Inflammatory macrophage treated with lipopolysaccharide for 1 hour (primary cell): Measurements from ENCODE around the gene SSBP2.
A peak's percentile ranks its signal among the peaks of the same experiment; 100 is the strongest.

Source experiments
- DNase-seq, 2 donors: peaks; one replicate each; pipeline ENCODE4 v3.0.0-alpha.2; 2020 to 2022

SSBP2 gene

DNA sequence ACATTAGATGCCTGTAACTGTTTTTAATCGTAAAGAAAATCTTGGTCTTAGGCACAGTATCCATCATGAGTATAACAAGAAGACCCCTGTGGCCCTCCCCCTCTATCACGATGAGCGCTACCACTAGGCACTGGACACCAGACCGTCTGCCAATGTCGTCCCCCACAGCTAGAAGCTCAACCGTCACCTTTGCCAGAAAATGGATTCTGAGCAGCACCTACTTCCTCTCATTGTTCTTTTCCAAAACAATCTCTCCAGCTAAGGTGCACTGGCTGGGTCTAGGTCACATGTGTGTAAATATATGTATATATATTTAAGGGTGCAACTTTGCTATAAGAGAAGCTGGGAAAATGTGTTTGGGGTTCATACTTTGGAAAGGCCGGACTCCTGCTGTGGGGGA is 15.7 kb upstream of the SSBP2 start:
- no peak for DNase-seq

DNA sequence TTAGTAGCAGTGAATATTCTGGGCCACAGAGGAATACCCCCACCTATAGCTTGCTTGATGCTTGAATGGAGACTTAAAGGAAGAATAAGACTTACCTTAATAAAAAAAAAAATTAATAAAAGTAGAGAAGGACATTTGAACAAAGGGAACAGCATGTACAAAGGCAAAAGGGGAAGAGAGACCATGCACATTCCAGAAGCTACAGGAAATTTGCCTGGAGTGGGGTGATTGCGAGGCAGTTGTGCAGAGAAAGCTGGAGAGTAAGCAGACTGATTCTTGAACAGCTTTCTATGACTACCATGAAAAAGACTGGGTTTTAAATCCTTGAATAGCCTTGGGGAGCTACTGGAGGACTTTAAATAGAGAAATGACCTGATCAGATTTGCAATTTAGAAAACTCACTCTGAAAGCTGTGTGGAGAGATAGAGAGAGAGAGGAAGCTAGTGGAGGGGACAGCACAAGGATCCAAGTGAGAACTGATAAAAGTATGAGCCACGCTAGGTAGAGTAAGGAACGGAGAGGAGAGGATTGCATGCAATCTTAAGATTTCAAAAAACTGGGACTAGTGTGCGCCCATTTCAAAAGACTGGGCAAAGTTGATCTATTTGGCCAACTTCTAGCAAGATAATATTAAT is 12.5 kb upstream of the SSBP2 start:
- DNase-seq, result no peak

DNA sequence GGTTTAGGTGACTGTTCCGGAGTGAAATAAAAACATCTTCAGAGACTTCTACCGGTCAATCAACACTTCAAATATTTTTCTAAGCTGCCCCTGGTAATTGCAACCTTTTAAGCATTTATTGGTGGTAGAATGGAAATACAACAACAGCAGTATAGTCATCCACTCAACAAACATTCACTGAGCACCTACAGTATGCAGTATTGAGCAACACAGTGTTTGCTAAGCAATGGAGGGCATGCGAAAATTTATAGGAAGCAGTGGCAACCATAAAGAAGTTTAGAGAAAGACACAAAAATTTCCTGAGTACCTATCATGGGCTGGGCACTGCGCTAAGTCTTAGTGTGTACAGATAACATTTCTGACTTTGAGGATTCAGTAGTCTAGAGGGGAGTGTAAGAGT is 12.0 kb upstream of the SSBP2 start:
- no peak for DNase-seq

DNA sequence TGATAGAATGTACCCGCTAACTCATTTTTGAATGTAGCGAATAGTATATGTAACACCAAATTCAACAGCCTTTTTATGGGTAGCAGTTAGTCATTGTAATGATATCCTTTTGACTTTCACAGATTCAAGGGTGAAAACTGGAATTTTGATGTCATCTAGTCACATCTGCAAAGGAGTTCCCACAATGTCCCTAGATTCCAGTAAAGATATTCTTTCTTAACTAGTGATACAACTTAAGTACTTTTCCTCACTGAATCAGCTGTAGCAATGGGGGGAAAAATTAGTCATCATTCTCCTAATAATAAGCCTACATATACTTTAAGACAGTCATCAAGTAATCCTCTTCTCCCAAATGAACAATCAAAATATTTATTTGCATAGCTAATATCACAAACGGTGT is 11.5 kb upstream of the SSBP2 start:
- DNase-seq, result no peak

DNA sequence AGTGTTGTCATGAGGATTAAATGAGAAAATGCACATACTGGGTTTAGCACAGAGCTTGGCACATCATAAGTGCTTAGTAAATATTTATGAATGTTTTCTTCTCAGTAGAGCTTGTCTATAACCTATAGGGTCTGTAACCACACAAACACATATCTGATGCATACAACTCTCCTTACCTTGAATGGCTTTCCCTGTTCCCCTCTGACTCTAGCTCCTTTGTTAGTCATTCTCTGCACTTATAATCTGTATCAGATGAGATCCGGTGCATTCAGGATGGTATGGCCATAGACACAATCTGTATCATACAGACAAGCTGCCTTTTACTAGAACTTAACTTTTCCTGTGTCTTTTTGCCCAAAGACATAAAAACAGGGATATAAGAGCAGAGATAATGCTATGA is 11.1 kb upstream of the SSBP2 start:
- no peak for DNase-seq

DNA sequence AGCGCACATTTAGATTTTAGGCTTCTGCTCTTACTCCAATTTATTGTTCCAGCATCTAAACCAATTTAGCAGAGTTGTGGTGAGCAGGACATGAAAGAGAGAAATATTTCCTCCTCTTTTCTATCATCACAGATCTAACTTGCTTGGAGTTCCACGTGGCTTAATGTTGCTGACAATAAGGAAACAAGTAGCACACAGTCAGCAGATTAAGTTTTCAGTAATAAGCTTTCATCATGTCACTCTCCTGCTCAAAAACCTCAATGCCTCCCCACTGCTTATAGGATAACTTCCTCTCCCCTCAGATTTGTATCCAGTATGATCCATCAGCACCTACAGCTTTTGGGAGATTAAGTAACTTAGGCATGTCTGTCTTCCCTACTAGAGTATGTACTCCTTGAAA is 10.4 kb upstream of the SSBP2 start:
- no peak for DNase-seq

DNA sequence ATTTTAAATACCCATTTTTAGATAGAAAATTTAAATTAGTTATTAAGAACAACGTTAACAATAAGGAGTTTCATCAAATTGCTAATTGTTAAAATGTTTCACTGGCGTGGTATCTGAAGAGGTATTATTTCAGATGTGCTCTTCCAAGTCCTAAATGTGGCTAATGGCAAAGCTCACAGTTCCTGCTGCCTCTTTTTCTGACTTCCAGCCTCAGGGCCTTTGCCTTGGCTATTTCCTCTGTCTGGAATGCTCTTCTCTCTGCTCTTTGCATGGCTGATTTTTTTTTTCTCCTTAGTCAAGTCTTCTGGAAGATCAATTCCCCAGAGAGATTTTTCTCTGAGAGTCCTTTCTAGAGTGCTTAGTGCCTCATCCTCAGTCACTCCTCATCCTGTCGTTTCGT is 9.6 kb upstream of the SSBP2 start:
- no peak for DNase-seq

DNA sequence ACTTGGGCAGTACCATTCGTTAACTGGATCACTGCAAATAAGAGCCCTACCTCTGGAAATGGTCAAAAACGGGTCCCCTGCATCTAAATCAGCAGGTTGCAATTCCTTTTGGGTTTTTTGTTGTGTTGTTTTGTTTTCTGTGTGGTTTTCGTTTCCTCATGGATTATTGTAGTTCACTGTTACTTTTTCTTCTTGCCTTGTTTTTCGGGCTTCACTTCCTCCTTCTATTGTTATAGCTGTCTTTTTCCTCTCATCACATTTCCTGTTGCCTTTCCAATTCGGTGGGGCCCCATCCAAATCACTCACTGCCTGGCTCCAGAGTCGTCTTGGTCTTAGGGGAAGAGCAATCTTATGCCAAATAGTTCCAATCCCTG is 8.7 kb upstream of the SSBP2 start:
- no peak for DNase-seq

DNA sequence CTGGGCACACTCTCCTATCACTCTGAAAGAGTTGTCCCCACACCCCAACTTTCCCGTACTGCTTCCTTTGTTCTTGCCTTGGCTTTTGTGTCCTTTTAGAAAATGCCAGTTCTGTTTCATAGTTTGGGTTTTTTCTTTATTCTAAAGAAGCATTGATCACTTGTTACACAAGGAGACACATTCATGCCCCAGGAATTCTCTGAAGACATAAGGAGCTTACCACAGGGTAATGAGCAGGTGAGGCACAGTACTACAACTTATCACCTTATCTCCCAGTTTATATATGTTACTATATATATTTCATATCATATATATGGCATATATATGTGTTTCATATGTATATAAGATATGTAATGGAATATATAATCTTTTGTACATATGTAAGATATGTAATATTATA is 6.5 kb upstream of the SSBP2 start:
- DNase-seq, result no peak

DNA sequence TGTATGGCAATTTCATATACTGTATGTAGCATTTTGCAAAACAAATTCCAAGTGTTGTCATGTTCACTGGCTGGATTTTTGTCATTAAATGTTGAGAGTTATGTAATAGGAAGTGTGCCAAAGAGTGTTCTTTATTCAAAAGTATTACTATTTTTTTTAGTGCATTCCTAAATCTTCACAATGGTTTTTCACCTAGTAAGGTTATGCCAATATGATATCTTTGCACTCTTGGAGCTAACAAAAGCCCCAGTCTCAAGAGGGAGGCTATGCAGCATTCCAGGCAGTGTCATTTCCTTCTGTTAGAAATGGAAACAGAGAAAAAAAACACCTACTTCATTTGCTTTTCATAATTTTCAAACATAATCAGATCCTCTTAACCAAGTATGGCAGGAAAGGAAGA is 5.1 kb upstream of the SSBP2 start:
- DNase-seq, result no peak

DNA sequence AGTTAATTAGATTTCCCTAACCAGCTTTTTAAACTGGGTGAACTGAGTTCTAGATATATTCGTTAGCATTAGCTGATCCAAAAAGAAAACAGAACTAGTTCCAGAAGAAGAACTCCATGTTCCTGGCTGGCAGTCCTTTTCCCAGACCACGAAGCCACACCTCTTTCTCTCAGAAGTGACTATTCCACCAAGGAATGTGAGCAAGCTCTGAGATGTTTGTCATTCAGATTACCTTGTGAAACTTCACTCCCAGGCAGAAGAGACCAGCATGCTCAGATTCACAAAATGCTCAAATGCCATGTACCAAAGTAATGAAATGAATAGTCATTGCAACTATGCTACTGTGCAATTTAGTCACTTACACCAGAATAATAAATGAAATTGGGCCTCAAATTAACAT is 4.4 kb upstream of the SSBP2 start:
- no peak for DNase-seq

DNA sequence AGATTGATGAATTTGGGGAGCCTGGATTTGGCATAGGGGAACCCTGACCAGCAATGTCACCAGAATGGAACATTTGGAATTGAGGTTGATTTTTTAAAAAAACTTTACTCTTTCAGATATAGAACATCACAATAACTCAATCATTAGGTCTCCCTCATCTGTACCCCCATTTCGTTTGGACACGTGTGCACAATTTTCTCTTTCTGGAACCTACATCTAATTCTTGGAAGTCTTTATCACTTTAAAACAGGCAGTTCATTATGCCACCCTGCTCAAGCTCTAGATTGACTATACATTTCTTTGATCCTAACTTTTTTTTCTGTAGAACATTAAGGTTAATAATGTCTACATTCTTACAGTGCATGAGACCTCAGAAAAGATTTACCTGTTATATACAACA is 3.7 kb upstream of the SSBP2 start:
- no peak for DNase-seq

DNA sequence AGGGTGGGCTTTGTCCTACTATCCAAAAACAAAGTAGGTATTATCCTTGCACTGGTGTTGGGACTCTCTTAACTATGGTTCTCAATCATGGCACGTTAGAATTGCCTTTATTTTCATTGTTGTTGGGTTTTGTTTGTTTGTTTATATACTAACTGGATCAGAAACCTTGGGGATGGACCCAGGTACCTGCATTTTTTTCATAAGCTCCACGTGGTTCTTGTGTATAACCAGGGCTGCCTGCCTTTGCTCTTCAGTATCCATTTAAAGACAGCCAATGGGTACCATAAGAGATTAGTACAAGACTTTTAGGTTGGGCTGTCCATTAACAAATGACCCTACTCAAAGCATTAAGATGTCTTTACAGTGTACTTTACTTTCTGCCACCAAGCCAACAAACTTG is 2.5 kb upstream of the SSBP2 start:
- no peak for DNase-seq

DNA sequence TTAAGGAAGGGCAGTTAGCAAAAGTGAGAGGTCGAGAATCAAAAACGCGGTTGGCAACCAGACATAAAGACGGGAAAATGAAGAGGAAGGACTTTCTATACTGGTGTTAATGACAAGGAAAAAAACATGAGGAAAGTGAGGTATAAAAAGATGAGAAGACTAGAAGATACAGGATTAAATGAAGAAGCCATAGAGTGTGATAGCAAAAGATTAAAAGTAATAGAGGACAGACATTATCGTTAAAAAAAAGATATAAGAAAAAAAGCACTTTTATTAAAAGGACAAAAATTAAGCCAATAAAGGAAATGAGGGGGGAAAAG is 1.7 kb upstream of the SSBP2 start:
- no peak for DNase-seq

DNA sequence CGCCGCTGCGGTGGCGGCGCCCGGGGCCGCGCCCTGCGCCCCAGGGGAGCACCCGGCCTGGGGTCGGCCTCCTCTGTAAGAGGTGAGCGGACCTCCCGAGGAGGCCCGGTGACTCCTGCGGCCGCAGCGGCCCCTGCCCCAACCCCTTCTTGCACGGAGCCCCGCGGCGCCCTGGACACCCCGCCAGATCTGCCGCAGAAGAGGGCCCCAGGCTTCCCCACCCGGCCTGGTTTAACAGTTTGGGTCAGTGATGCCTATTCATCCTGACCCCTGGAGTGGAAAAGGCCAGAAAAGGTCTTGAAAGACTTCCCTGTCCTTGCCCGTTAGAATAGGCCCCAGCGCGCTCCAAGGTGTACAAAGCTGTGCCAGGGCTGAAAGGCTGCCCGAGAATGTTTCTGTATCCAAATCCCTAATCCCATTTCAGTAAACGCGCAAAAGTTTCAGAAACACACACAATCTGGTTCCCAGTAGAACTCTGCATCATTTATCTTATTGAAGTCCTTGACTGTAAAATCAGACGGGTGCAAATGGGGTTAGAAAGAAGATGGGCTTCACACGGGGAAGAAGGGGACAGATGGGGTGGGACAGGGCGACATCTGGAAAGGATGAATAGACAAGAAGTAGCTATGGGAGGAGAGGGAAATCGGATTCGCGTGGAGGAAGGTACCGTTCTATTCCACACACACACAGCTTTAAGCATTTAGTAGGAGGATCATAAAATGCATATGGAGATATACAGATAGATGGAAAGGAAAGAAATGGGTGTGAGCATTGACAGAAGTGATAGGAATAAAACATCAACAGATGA is 1.1 kb upstream of the SSBP2 start:
- DNase-seq, result no peak

DNA sequence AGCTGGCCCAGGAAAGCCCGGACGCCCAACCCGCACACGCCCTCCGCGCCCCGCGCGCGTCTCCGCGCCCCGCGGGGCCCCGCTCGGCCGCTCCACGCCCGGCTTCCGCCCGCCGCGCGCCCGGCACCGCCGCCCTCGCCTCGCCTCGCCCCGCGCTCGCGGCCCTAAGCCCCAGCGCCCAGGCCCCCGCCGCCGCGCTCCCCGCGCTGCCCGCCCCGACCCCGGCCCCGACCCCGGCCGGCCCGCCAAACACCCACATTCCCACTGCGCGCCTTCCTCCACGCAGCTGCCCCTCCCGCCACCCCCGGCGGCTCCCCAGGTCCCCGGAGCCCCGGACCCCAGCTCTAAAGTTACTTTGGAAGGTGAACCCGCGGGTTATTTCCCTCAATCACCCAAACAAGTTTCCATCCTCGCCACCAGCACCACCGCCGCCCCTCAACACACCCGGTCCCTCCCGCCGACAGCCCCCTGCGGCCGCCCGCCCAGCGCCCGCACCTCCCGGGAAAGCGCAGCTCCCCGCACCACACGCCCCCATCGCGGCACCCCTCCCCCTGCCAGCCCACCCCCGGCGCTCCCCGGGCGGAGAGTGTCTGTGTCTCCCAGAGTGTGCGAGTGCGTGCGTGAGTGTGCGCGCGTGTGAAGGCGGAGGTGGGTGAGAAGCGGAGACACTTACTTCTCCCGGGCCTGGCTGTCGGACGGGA is 439 bp downstream of the SSBP2 start:
- peak in 1 of 2 donors; percentile 9 for DNase-seq

DNA sequence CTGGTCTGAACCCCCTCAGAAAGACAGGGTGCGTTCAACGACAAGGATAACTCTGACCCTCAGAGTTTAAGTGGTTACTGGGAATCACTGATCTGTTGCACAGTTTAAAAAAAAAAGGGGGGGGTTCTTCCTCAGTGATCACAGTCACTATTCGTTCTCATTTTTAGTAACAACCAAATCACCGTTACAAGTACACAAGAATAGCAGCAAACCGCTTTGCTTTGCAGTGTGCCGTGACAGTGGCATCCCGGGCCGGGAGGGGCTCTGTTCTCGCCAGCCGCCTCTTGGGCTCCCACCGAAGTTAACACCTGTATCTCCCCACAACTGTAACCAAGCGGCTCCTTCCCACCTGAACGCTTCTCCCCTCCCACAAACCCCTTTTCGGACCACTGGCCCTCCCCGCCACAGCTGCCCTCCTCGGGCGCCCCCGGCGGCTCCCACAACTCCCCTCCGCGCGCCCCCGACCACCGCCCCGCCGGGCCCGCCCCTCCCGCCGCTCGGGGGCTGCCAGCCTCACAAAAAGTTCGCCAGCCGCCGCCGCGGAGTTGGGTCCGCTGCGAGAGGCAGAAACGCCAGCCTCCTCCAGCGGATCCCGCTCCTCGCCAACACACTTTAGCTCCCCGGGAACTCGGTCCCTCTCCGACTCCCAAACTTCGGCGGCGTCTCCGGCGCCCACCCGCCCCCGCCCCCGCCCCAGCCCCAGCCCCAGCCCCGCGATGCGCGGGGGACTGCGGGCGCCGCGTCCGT is 1.2 kb downstream of the SSBP2 start:
- no peak for DNase-seq

DNA sequence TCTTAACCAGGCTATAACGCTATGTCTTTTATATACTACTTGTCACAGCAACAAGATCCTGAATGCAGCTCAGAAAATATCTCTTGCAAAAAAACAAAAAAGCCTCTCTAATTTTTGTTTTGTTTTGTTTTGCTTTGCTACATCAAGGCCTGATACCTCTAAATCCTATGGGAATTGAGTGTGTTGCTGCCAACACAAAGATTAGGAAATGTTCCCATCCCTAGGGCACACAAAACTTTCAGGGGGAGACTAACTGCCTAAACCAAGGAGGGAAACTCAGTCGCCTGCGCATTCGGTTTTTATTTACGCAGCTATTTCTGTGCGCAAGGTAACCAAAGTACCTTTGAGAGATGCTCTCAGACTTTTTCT is 1.7 kb downstream of the SSBP2 start:
- DNase-seq, result no peak

DNA sequence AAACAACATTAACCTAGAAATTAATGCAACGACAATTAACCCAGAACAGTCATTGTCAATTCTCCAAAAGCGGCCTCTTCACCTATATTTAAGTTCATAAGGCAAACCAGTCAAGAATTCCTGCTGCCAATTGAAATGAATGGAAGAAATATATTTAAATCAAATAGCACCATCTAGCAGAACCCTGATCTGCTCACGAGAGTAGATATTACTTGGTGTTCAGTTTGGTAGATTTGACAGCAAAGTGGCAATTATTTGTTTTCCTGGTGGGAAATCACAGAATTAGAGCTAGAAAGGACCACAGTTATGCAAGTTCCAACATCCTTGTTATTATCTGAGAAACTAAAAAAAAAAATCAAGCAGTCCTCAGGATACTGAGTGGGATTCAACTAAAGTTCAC is 2.3 kb downstream of the SSBP2 start:
- no peak for DNase-seq

DNA sequence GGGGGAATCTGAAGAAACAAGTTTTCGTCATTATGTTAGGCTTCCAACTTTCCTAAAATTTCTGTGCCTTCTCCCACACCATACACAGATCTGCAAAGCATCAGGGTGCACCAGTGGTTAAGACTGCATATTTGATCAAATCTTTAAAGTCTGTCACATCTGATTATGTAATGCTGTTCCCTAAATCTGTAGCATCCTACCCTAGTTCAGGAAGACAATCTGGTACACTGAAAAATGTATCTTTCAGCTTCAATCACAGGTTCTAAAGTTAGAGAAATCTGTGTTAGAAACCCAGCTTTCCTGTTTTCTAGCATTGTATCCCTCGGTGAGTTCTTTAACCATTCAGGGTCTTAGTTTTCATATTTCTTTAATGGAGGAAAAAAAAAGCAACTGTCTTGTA is 3.9 kb downstream of the SSBP2 start:
- DNase-seq, result no peak

DNA sequence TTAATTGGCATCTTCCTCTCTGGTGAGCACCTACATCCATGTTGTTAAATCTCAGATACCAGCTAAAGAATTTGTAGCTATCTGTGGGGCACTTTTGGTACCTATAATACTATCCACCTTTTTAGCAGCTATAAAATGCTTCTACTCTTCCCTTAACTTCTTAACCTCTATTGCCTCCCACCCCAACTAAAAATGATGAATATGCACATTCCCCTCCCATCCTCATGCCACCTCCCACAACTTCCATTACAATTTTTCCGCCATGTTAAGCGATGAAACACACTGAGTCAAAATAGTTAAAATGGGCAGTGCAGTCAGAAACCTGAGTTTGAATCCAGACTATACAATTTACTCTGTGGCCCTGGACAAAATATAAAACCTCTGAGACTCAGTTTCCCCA is 10.1 kb downstream of the SSBP2 start:
- DNase-seq, result no peak

DNA sequence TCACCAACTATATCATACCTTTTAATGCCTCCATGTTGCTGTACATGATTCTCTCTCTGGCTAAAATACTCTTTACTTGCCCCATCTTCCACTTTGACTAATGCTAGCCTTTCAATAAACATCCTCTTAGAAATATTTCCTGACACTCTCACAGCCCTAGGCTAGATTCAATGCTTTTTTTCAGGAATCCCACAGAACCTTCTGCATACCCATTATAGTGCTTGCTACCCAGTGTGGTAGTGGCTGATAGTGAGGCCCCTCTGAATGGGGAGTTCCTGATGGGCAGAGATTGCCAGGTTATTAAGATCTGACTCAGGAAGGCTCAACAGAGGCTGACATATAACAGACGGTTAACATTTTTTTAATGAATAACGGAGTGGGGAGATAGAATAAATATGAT is 11.6 kb downstream of the SSBP2 start:
- no peak for DNase-seq

DNA sequence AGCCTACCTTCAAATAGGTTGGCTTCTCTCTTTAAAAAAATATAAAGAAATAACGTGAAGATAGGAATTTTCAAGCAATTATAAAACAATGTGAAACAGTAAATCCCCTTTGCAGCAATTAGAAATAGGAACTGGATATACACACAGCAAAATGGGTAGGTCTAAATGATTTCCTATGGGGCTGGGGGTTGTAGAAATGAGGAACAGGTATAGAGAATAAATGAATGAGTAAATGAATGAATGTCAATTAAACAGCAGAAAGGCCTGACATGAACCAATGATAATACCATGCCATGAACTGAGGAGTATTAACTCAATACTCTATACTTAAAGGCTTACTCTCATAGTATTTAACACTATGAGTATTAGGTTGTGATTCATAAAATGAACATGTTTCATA is 21.6 kb downstream of the SSBP2 start:
- no peak for DNase-seq

DNA sequence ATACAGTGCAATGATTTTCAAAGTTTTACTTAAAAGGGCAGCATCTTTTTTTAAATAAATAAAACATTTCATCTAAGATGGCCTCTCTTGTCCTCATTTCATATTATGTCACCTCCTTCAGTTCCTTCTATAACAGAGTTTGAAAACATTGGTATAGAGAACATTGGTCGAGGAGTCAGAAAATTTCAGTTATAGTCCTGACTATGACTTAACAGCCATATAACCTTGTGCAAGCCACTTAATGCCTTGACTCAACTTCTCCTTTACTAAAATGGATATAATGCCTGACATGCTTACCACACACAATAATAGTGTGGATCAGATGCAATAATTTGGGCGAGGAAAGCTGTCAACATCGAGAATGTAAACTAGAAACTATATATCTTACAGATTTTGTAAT is 22.6 kb downstream of the SSBP2 start:
- peak; percentile 23 for DNase-seq
